Gastrocnemius medialis (tissue), 4 donors: ENCODE measurements around the gene NOVA1.

ENCODE experiments used
- CTCF ChIP-seq, 5 experiments: fragments of 450-650 bp in 3 of 5; fragments of 200-600 bp in 2 of 5; sonication (generic) in 2 of 5; IDR thresholded peaks in 4 of 5; conservative IDR thresholded peaks in 1 of 5; 1 replicate in 4 of 5; 2 replicates in 1 of 5; pipeline ENCODE4 v1.5.1; 2016 to 2019; ENCODE audit warnings: antibody characterized with exemption in 5 of 5, mild to moderate bottlenecking in 3 of 5, moderate library complexity in 3 of 5
- POLR2A ChIP-seq, 2 donors: fragments of 450-650 bp; IDR thresholded peaks; one replicate each; pipeline ENCODE4 v1.6.1; 2017; ENCODE audit warnings: antibody characterized with exemption in 2 of 2, mild to moderate bottlenecking in 2 of 2, moderate library complexity in 2 of 2

GRCh38 chr14:26404927-26405326 is 192.9 kb downstream of the NOVA1 start:
- no peak for TF ChIP-seq POLR2A (IDR thresholded peaks at IDR 0.05)
- TF ChIP-seq CTCF (IDR thresholded peaks at IDR 0.05 in 4 of 5, conservative IDR thresholded peaks at IDR 0.05 in 1 of 5), result no peak
